NB4 (cell line): Measurements from ENCODE around the gene MAS1.
"Not testable (repeated sequence)": the region's sequence is repeated elsewhere in the genome, so short reads cannot be mapped to it uniquely, and the experiment has no call there.

Experiments
- DNase-seq: peaks from one replicate; pipeline ENCODE4 v3.0.0; 2010; ENCODE audit warnings: low read depth
- H3K4me3 ChIP-seq: one replicate; pipeline ENCODE4 v1.5.1; 2011; ENCODE audit warnings: mild to moderate bottlenecking, low read depth, low read length, moderate library complexity
- MYC ChIP-seq: IDR thresholded peaks from 2 replicates; pipeline ENCODE4 v1.6.1; 2011; ENCODE audit warnings: low read depth, low read length
- POLR2A ChIP-seq: IDR thresholded peaks from 2 replicates; pipeline ENCODE4 v1.6.1; 2011; ENCODE audit warnings: mild to moderate bottlenecking; ENCODE audit not compliant: insufficient read length; ENCODE audit errors: extremely low read depth
- TF ChIP-seq, protein P1 (sequence below): IDR thresholded peaks from 2 replicates; pipeline ENCODE4 v1.6.1; 2011; ENCODE audit warnings: low read depth, low read length
- TF ChIP-seq, protein P2 (sequence below): IDR thresholded peaks from one replicate; pipeline ENCODE4 v1.5.1; 2012; ENCODE audit warnings: low read depth, low read length

MAS1 gene

DNA sequence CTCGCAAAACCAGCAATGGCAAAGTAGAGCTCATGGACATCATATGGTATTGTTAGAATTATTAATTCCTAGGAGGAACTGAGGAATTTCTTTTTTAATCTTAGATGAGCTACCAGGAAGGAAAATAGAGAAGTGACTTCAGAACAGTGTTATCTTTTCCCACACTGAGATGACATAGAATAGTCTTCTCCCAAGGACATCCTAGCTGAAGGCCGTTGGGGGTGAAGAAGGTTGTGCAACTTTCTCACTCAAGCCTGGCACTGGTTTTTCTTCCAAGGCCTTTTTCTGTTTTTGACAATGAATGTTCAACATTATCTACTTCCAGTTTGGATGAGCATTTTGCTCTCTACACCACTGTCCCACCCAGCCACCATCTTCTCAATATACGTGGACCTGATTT is 35.8 kb upstream of the MAS1 start:
- DNase-seq: peak; percentile 32
- TF ChIP-seq, protein P1, sequence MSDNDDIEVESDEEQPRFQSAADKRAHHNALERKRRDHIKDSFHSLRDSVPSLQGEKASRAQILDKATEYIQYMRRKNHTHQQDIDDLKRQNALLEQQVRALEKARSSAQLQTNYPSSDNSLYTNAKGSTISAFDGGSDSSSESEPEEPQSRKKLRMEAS: no peak
- no peak for TF ChIP-seq POLR2A
- TF ChIP-seq, protein P2, sequence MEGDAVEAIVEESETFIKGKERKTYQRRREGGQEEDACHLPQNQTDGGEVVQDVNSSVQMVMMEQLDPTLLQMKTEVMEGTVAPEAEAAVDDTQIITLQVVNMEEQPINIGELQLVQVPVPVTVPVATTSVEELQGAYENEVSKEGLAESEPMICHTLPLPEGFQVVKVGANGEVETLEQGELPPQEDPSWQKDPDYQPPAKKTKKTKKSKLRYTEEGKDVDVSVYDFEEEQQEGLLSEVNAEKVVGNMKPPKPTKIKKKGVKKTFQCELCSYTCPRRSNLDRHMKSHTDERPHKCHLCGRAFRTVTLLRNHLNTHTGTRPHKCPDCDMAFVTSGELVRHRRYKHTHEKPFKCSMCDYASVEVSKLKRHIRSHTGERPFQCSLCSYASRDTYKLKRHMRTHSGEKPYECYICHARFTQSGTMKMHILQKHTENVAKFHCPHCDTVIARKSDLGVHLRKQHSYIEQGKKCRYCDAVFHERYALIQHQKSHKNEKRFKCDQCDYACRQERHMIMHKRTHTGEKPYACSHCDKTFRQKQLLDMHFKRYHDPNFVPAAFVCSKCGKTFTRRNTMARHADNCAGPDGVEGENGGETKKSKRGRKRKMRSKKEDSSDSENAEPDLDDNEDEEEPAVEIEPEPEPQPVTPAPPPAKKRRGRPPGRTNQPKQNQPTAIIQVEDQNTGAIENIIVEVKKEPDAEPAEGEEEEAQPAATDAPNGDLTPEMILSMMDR: no peak
- TF ChIP-seq MYC: no peak

GRCh38 chr6:159858259-159858658 is 32.5 kb upstream of the MAS1 start:
- no peak for DNase-seq
- TF ChIP-seq, protein P1: no peak
- TF ChIP-seq MYC (no peak), POLR2A (no peak)
- TF ChIP-seq, protein P2: no peak

More for the DNA sequence above, 35.8 kb upstream of the MAS1 start:
- H3K4me3 ChIP-seq: no peak overlapping the region

DNA sequence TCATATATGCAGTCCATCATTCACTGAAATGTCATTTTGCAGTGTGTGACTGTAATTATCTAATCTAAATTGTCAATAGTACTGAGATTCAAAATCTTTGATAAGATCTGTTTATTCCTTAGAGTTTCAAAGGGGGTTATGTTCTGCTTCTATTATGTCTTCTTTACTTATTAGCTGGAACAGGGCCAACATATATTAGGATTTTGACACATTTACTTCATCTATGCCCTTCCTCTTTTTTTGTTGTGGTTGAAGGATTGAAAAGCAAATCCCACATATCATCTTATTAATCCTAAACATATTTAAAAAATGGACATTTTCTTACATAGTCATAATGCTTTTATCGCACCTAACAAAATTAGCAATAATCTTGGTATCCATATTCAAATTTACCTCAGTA is 30.3 kb upstream of the MAS1 start:
- no peak overlapping the region for H3K4me3 ChIP-seq
- DNase-seq: no peak
- TF ChIP-seq MYC (no peak), POLR2A (no peak)
- TF ChIP-seq, protein P2: no peak
- TF ChIP-seq, protein P1: no peak

More at GRCh38 chr6:159858259-159858658, 32.5 kb upstream of the MAS1 start:
- H3K4me3 ChIP-seq: no peak overlapping the region

DNA sequence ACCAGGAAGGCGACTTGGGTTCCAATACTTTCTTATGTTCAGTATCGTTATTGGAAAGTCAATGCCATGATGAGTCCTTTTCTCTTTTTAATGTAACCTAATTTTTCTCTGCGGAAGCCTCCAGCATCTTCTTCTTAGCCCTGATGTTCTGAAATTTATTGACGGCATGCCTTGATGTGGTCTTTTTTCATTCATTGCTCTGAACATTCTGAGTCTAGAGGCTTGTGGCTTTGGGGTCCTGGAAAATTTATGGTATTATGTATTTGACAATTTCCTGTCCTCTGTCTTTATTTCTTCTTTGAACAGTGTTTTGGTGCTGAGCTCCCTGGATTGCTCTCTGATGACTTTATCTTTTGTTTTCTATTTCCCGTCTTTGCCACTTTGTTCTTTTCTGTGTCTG is 28.7 kb upstream of the MAS1 start:
- TF ChIP-seq, protein P2: no peak
- TF ChIP-seq, protein P1: no peak
- TF ChIP-seq POLR2A (no peak), MYC (no peak)
- DNase-seq: no peak
- no peak overlapping the region for H3K4me3 ChIP-seq

DNA sequence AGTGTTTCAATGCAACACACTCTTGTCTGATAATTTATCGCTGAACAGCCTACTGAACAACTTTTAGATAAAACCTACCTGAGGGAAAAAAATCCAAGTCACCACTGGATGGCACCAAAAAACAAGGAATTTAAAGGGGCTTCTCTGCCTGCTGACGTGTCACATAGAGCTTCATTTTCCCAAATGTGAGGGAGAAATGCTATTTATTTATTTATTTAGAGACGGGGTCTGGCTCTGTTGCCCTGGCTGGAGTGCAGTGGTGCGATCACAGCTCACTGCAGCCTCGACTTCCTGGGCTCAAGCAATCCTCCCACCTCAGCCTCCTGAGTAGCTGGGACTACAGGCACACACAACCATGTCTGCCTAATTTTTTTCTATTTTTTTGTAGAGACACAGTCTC is 27.4 kb upstream of the MAS1 start:
- H3K4me3 ChIP-seq: not testable (repeated sequence)
- DNase-seq: peak; percentile 74
- TF ChIP-seq, protein P2: peak; percentile 56

DNA sequence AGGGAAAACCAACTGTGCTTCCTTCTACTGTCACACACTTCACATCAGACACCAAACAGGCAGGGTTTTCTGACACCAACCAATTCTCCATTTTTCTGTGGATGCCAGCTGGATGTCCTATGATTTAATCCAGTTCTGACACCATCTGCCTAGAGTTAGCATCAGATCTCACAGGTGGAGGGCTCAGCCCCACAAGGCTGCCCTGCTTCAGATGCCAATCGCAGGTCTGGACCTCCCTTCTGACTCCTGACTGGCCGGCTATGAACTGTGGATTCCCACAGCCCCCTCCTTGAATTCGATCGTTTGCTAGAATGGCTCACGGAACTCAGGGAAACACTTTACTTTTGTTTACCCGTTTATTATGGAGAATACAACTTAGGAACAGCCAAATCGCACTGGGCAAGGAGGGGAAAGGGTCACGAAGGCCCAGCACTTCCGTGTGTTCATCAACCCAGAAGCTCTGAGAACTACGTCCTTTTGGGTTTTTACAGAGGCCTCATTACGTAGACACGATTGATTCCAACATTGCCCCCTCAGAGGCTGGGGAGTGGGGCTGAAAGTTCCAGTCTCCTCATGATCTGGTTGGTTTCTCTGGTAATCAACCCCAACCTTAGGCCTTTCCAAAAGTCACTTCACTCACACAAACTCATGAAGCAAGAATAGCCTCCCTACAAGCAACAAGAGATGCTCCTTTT is 25.4 kb upstream of the MAS1 start:
- DNase-seq: no peak

More for the DNA sequence above, 25.4 kb upstream of the MAS1 start:
- H3K4me3 ChIP-seq: no peak overlapping the region
- TF ChIP-seq POLR2A: no peak
- TF ChIP-seq MYC: no peak
- TF ChIP-seq, protein P1: no peak
- TF ChIP-seq, protein P2: no peak
